Breast epithelium (tissue), 3 donors: Measurements from ENCODE around the gene CAMTA1.

Experiments used
- POLR2AphosphoS5 ChIP-seq, 3 donors: sonication (generic); formaldehyde crosslinking; IDR thresholded peaks; one replicate each; pipeline ENCODE4 v1.6.1; 2017; ENCODE audit warnings: antibody characterized with exemption in 3 of 3
- TF ChIP-seq, protein P1 (sequence below), 3 donors: fragments of 450-650 bp; IDR thresholded peaks; one replicate each; pipeline ENCODE4 v1.5.1; 2016 to 2017; ENCODE audit warnings: antibody characterized with exemption in 3 of 3, mild to moderate bottlenecking in 3 of 3, moderate library complexity in 3 of 3

DNA sequence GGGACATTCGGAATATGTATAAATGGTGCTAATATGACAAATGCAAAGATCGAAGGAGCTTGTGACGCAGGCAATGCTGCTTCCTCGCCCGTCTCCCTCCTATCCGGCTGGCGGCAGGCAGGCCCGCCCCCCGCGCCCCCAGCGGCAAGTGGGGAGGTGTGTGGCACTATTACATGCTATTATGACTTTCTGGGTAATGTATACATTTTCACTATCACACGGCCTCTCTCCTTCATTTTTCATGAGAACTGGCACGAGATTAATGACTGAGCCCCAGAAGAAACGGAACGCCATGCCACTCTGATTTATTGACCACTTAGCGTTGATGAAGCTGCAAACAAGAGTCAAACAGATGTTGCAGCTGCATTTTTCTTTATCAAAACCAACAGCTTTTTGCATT is 846.9 kb downstream of the CAMTA1 start:
- TF ChIP-seq, protein P1, sequence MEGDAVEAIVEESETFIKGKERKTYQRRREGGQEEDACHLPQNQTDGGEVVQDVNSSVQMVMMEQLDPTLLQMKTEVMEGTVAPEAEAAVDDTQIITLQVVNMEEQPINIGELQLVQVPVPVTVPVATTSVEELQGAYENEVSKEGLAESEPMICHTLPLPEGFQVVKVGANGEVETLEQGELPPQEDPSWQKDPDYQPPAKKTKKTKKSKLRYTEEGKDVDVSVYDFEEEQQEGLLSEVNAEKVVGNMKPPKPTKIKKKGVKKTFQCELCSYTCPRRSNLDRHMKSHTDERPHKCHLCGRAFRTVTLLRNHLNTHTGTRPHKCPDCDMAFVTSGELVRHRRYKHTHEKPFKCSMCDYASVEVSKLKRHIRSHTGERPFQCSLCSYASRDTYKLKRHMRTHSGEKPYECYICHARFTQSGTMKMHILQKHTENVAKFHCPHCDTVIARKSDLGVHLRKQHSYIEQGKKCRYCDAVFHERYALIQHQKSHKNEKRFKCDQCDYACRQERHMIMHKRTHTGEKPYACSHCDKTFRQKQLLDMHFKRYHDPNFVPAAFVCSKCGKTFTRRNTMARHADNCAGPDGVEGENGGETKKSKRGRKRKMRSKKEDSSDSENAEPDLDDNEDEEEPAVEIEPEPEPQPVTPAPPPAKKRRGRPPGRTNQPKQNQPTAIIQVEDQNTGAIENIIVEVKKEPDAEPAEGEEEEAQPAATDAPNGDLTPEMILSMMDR (IDR thresholded peaks at IDR 0.05) = no peak
- TF ChIP-seq POLR2AphosphoS5 (IDR thresholded peaks at IDR 0.05) = no peak
